Retinal pigment epithelial cell (primary cell): ENCODE results near the gene KDM2A.

Experiments
- DNase-seq: peaks from one replicate; pipeline ENCODE4 v3.0.0-alpha.2; 2010; ENCODE audit warnings: low read depth
- H3K4me3 ChIP-seq: 2 replicates; pipeline ENCODE4 v1.5.1; 2011; ENCODE audit warnings: mild to moderate bottlenecking, low read length, control low read depth, moderate library complexity
- TF ChIP-seq, protein P1 (sequence below): conservative IDR thresholded peaks from 2 replicates; pipeline ENCODE4 v1.5.1; 2011; ENCODE audit warnings: low read depth, low read length, control low read depth, inconsistent platforms

Gene KDM2A

DNA sequence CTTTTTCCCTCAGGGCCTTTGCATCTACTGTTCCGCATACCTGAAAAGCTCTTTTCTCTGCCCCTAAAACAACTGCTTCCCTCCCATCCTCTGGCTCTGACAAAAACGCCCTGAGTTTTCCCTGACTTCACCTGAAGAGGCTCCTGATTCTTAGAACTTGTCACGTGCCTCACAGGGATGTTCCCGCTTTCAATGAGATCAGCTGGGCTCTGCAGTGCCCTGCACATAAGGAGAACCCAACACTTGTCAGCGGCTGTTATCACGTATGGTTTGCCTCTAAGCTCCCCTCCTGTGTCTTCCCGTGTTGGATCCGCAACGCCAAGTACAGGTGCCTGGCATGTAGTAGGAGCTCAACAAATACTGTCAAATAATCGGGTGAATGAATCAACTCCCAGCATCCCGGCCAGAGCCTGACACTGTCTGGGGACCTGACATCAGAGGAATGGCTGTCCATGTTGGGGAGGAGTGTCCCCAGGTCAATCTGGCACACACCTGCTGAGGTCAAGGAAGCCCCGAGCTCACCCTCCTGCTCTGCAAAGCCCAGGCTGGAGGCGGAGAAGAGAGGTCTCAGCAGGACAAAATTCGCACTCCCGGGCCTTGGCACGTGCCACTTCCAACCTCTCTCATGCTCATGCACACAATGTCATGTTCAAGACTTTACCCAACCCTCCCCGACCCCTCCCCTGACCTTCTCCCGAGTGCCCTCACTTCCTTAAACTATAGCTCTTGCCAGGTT, 143.1 kb downstream of the KDM2A start:
- TF ChIP-seq, protein P1, sequence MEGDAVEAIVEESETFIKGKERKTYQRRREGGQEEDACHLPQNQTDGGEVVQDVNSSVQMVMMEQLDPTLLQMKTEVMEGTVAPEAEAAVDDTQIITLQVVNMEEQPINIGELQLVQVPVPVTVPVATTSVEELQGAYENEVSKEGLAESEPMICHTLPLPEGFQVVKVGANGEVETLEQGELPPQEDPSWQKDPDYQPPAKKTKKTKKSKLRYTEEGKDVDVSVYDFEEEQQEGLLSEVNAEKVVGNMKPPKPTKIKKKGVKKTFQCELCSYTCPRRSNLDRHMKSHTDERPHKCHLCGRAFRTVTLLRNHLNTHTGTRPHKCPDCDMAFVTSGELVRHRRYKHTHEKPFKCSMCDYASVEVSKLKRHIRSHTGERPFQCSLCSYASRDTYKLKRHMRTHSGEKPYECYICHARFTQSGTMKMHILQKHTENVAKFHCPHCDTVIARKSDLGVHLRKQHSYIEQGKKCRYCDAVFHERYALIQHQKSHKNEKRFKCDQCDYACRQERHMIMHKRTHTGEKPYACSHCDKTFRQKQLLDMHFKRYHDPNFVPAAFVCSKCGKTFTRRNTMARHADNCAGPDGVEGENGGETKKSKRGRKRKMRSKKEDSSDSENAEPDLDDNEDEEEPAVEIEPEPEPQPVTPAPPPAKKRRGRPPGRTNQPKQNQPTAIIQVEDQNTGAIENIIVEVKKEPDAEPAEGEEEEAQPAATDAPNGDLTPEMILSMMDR, result no peak
- no peak for DNase-seq
- H3K4me3 ChIP-seq, result no peak overlapping the region

DNA sequence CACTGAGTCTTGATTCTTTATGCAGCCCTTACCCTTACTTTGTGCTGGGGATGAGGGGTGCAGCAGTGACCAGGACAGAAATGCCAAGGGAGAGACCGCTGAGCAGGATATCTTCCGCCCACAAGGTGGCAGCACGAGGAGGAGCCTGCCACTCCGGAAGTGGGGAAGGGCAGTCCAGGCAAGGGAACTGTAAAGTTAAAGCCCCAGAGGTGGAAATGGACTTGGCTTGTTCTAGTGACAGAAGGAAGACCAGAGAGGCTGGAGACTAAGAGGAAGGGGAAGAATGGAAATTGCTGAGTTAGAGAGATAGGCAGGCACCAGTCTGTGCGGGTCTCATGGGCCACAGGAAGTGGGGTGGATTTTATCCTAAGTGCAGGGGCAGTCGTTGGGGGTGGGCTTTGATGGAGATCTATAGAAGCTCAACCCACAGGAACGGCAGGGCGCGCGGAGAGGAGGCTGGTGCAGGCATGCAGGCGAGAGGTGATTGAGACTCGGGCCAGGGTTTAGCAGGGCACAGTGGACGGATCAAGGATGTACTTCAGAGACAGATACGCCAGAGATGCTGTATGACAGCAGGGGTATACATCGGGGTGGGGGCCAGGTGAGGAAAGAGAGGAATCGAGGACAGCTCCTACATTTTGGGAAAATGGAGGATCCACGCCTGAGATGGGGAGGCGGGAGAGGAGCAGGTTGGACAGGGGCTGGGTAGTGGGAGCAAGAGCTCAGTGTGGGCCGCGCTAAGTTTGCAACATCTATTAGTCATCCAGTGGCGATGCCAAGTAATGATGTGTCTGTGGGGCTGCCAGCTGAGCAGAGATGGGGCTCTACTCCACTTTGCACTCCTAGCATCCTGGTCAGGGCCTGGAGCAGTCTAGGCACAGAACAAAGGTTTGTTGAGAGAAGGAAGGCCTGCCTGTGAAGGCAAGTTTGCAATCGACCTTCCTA, 143.9 kb downstream of the KDM2A start:
- H3K4me3 ChIP-seq, result no peak overlapping the region
- TF ChIP-seq, protein P1, result peak; percentile 90
- peak; percentile 23 for DNase-seq

- no peak for DNase-seq
- TF ChIP-seq, protein P1, result no peak
- H3K4me3 ChIP-seq, result no peak overlapping the region
Measured at GRCh38 chr11:67264260-67264659, 145.2 kb downstream of the KDM2A start.

- TF ChIP-seq, protein P1, result no peak
- DNase-seq, result no peak
- H3K4me3 ChIP-seq, result no peak overlapping the region
Measured at GRCh38 chr11:67264877-67265632, 146.0 kb downstream of the KDM2A start.

DNA sequence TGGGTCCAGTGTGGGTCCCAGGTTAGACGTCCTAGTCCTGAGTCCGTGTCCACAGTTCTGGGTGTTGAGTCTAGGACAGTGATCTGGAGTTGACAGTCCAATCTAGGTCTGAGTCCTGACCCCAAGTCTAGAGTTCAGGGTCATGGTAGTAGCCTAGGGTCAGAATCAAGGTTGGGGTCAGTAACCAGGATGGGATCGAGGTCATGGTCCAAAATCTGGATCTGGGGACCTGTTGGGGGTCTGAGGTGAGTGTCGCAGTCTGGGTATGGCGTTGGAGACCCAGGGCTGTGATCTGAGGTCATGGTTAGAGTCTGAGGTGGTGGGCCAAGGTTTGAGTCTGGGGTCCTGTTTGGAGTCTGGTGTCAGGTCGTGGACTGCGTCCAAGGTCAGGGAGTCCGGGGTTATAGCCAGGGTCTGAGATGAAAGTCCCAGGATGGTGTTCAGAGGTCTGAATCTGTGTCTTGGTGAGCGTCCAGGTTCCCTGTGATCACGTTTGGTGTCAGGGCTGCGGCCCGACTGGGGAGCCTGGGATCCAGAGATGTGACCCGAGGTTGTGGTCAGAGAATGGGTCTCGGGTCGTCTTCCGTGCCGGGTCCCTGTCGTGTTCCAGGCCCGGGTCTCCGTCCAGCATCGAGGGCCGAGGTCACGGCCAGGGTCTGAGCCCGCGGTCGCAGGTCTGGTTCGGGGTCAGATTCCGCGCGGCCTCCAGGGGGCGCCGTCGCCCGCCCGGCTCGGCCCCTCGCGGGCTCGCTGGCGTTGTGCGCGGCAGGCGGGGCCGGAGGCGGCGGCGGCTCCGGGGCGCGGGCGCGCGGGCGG, 146.8 kb downstream of the KDM2A start:
- peak overlapping the region; percentile 40 for H3K4me3 ChIP-seq
- no peak for DNase-seq

More for the DNA sequence above, 146.8 kb downstream of the KDM2A start:
- TF ChIP-seq, protein P1, result peak; percentile 59
